IMR-90 (cell line): Measurements from ENCODE around the gene GRID1. TPM values are rescaled to one million over a fixed set of nuclear protein-coding genes. Genes with fewer than 3 reads are reported as not detected.

Source experiments
- ATAC-seq: fragments of 200-7000 bp; cut with Tn5 transposase; 2 replicates; pipeline ENCODE4 v1.9.1; 2020; ENCODE audit warnings: low read depth, mild to moderate bottlenecking, moderate library complexity
- BruUV-seq: library from RNA; stranded (reverse); fragments of 400-500 nt; replicated peaks from 2 replicates; lab custom pipeline; 2021; lab: Mats Ljungman, UMichigan
- CTCF ChIA-PET: fragments of 300-600 bp; formaldehyde crosslinking; extraction: SDS; loops from one replicate; lab custom pipeline; 2021; ENCODE audit warnings: antibody characterized with exemption; lab: Yijun Ruan, JAX
- POLR2A ChIA-PET: fragments of 300-600 bp; sonication (Branson Sonifier 250); formaldehyde crosslinking; loops from one replicate; lab custom pipeline; 2022; ENCODE audit warnings: antibody characterized with exemption; ENCODE audit not compliant: unreplicated experiment; lab: Charles Lee
- DNase-seq: peaks from one replicate; pipeline ENCODE4 v3.0.0; 2013
- H2AFZ ChIP-seq: replicated peaks from 2 replicates; pipeline ENCODE3; 2013; ENCODE audit warnings: low read length, mild to moderate bottlenecking; ENCODE audit not compliant: poor library complexity
- H2AK5ac ChIP-seq: 2 replicates; pipeline ENCODE4 v1.6.1; 2013; ENCODE audit warnings: low read depth, low read length, inconsistent platforms
- H2AK9ac ChIP-seq: replicated peaks from 2 replicates; pipeline ENCODE3; 2013; ENCODE audit warnings: mild to moderate bottlenecking, low read depth, low read length, moderate library complexity; ENCODE audit not compliant: poor library complexity
- H2BK120ac ChIP-seq: 2 replicates; pipeline ENCODE4 v1.6.1; 2013; ENCODE audit warnings: low read depth, low read length, inconsistent platforms
- H2BK15ac ChIP-seq: 3 replicates; pipeline ENCODE4 v1.6.1; 2013; ENCODE audit warnings: low read depth, low read length, inconsistent platforms
- H2BK20ac ChIP-seq: 2 replicates; pipeline ENCODE4 v1.6.1; 2013; ENCODE audit warnings: low read depth, mild to moderate bottlenecking, inconsistent platforms, low read length, moderate library complexity
- H2BK5ac ChIP-seq: 2 replicates; pipeline ENCODE4 v1.6.1; 2013; ENCODE audit warnings: mild to moderate bottlenecking, low read depth, low read length, inconsistent platforms; ENCODE audit not compliant: poor library complexity, severe bottlenecking
- H3K14ac ChIP-seq: replicated peaks from 2 replicates; pipeline ENCODE4 v1.6.1; 2013; ENCODE audit warnings: low read depth, low read length, inconsistent platforms
- H3K18ac ChIP-seq: 2 replicates; pipeline ENCODE4 v1.6.1; 2013; ENCODE audit warnings: low read depth, low read length, control low read depth
- H3K23ac ChIP-seq: 2 replicates; pipeline ENCODE4 v1.6.1; 2013; ENCODE audit warnings: low read depth, low read length, inconsistent platforms
- H3K27ac ChIP-seq: 2 replicates; pipeline ENCODE4 v1.5.1; 2013; ENCODE audit warnings: mild to moderate bottlenecking, control low read depth, low read length; ENCODE audit not compliant: insufficient read depth
- H3K27me3 ChIP-seq: 2 replicates; pipeline ENCODE4 v1.6.1; 2013; ENCODE audit warnings: low read length; ENCODE audit not compliant: control insufficient read depth, insufficient read depth
- H3K36me3 ChIP-seq: 2 replicates; pipeline ENCODE4 v1.6.1; 2013; ENCODE audit warnings: low read length, mixed read lengths; ENCODE audit not compliant: control insufficient read depth, insufficient read depth
- H3K4ac ChIP-seq: 2 replicates; pipeline ENCODE4 v1.6.1; 2013; ENCODE audit warnings: low read depth, low read length, inconsistent platforms
- H3K4me1 ChIP-seq: 2 replicates; pipeline ENCODE4 v1.6.1; 2013; ENCODE audit warnings: low read length, mixed read lengths; ENCODE audit not compliant: control insufficient read depth, insufficient read depth
- H3K4me2 ChIP-seq: 2 replicates; pipeline ENCODE4 v1.6.1; 2013; ENCODE audit warnings: low read depth, mild to moderate bottlenecking, control low read depth, low read length, moderate library complexity
- H3K4me3 ChIP-seq: 2 replicates; pipeline ENCODE4 v1.5.1; 2013; ENCODE audit warnings: low read depth, mild to moderate bottlenecking, control low read depth, low read length, moderate library complexity; ENCODE audit not compliant: insufficient read depth
- H3K56ac ChIP-seq: 2 replicates; pipeline ENCODE4 v1.6.1; 2013; ENCODE audit warnings: low read length, inconsistent platforms; ENCODE audit not compliant: insufficient read depth; ENCODE audit errors: extremely low read depth
- H3K79me1 ChIP-seq, 2 experiments: 2 replicates each; pipeline ENCODE4 v1.6.1; 2013; ENCODE audit warnings: low read length in 2 of 2, inconsistent platforms in 1 of 2, low read depth in 1 of 2
- H3K9ac ChIP-seq: 2 replicates; pipeline ENCODE4 v1.6.1; 2013; ENCODE audit warnings: low read depth, low read length, control low read depth
- H3K9me1 ChIP-seq: 2 replicates; pipeline ENCODE4 v1.6.1; 2013; ENCODE audit warnings: low read length, inconsistent platforms; ENCODE audit not compliant: insufficient read depth
- H3K9me3 ChIP-seq: 2 replicates; pipeline ENCODE4 v1.6.1; 2013; ENCODE audit warnings: low read length; ENCODE audit not compliant: control insufficient read depth, insufficient read depth
- H4K20me1 ChIP-seq: 2 replicates; pipeline ENCODE4 v1.6.1; 2013; ENCODE audit warnings: low read length, inconsistent platforms; ENCODE audit not compliant: insufficient read depth
- H4K5ac ChIP-seq: 2 replicates; pipeline ENCODE4 v1.6.1; 2013; ENCODE audit warnings: mild to moderate bottlenecking, low read depth, low read length, control low read depth
- H4K8ac ChIP-seq, 2 experiments: 2 replicates each; pipeline ENCODE4 v1.6.1; 2013; ENCODE audit warnings: low read depth in 2 of 2, low read length in 2 of 2, control low read depth in 1 of 2, inconsistent platforms in 1 of 2
- H4K91ac ChIP-seq: 2 replicates; pipeline ENCODE4 v1.6.1; 2013; ENCODE audit warnings: low read depth, low read length, inconsistent platforms; ENCODE audit not compliant: insufficient read depth
- MAZ ChIP-seq: IDR thresholded peaks from 2 replicates; pipeline ENCODE4 v1.6.1; 2012; ENCODE audit warnings: low read depth, mild to moderate bottlenecking, low read length, improper control_type of control experiment, moderate library complexity, borderline replicate concordance
- MXI1 ChIP-seq: IDR thresholded peaks from 2 replicates; pipeline ENCODE4 v1.6.1; 2012; ENCODE audit warnings: low read depth, mild to moderate bottlenecking, low read length, moderate library complexity, borderline replicate concordance
- dilution Hi-C: fragments of 300-500 bp; cut with HindIII; formaldehyde crosslinking; loops from one replicate; pipeline ENCODE4 v1.14.3; 2018; ENCODE audit warnings: low sequenced_read_pairs; ENCODE audit not compliant: unreplicated experiment
- in situ Hi-C: fragments of 300-500 bp; cut with MboI; formaldehyde crosslinking; loops from 3 replicates; pipeline ENCODE4 v1.14.3; 2019; ENCODE audit warnings: low sequenced_read_pairs, inconsistent platforms, mixed read lengths
- intact Hi-C: fragments of 100-400 bp; cut with micrococcal nuclease; formaldehyde crosslinking; loops from 2 replicates; pipeline ENCODE4 v1.10.0; 2022
- polyA plus RNA-seq, 3 experiments: library from polyadenylated mRNA; depleted of rRNA; stranded (reverse); fragments of >200 nt; gene quantifications; 2 replicates each; pipeline ENCODE4 v1.2.3, GENCODE V29; 2012; ENCODE audit warnings: low replicate concordance in 1 of 3
- total RNA-seq: library from RNA; depleted of rRNA; stranded (reverse); fragments of >200 nt; gene quantifications from 2 replicates; pipeline ENCODE4 v1.2.3, GENCODE V29; 2012
- TF ChIP-seq, protein P1 (sequence below): conservative IDR thresholded peaks from 2 replicates; pipeline ENCODE4 v1.5.1; 2012; ENCODE audit warnings: mild to moderate bottlenecking, low read depth, low read length, improper control_type of control experiment

Gene GRID1
- total and polyA plus RNA-seq, 2 of the 4 experiments (the other 2 are of a cell fraction), result not detected

DNA sequence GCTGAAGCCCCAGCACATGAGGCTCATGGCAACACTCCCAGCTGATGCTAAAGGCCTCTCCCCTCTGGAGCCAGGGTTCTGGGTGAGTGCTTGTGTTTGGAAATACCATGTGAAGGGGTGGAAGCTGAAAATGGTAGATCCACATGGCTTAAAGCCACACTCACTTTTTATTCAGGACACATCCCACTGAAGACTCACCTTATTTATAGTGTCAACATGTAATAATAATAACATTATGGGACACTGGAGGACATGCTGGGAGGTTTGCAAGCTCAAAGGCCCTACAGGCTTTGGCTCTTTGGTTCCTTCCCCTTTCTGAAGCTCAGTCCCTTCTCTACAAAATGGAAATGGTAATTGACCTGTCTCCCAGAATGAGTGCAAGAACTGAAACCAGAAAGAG, 318.0 kb downstream of the GRID1 start:
- dilution Hi-C loops, result no loop called here
- in situ Hi-C loops, result no loop called here
- BruUV-seq, result no TSS peak

More for the DNA sequence above, 318.0 kb downstream of the GRID1 start:
- no peak overlapping the region for H2BK20ac ChIP-seq
- H4K8ac ChIP-seq, result no peak overlapping the region
- H2BK15ac ChIP-seq, result no peak overlapping the region
- H3K9me1 ChIP-seq, result no peaks in the 10 kb centered on the region
- H3K4me1 ChIP-seq, result no peaks in the 10 kb centered on the region
- no peaks in the 10 kb centered on the region for H4K20me1 ChIP-seq
- no peak overlapping the region for H2BK5ac ChIP-seq
- peaks cover 7% of the 10 kb centered on the region for H3K9me3 ChIP-seq
- H3K23ac ChIP-seq, result no peak overlapping the region
- no peak overlapping the region for H3K18ac ChIP-seq
- no peak overlapping the region for H2AK5ac ChIP-seq
- POLR2A ChIA-PET, result no interaction called here
- intact Hi-C loops, result no loop called here
- H3K79me1 ChIP-seq, result no peaks in the 10 kb centered on the region
- H3K4me3 ChIP-seq, result no peak overlapping the region
- no peak for ATAC-seq
- no peak overlapping the region for H2AK9ac ChIP-seq
- TF ChIP-seq MAZ (no peak), MXI1 (no peak)
- TF ChIP-seq, protein P1, sequence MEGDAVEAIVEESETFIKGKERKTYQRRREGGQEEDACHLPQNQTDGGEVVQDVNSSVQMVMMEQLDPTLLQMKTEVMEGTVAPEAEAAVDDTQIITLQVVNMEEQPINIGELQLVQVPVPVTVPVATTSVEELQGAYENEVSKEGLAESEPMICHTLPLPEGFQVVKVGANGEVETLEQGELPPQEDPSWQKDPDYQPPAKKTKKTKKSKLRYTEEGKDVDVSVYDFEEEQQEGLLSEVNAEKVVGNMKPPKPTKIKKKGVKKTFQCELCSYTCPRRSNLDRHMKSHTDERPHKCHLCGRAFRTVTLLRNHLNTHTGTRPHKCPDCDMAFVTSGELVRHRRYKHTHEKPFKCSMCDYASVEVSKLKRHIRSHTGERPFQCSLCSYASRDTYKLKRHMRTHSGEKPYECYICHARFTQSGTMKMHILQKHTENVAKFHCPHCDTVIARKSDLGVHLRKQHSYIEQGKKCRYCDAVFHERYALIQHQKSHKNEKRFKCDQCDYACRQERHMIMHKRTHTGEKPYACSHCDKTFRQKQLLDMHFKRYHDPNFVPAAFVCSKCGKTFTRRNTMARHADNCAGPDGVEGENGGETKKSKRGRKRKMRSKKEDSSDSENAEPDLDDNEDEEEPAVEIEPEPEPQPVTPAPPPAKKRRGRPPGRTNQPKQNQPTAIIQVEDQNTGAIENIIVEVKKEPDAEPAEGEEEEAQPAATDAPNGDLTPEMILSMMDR, result no peak
- no peak overlapping the region for H2BK120ac ChIP-seq
- H3K4ac ChIP-seq, result no peak overlapping the region
- no peak overlapping the region for H3K27ac ChIP-seq
- CTCF ChIA-PET, result no interaction called here
- DNase-seq, result no peak
- no peak overlapping the region for H4K91ac ChIP-seq
- no peak overlapping the region for H3K14ac ChIP-seq
- H4K5ac ChIP-seq, result no peak overlapping the region
- H3K56ac ChIP-seq, result no peak overlapping the region
- no peak overlapping the region for H3K9ac ChIP-seq
- no peak overlapping the region for H2AFZ ChIP-seq
- H3K4me2 ChIP-seq, result no peak overlapping the region
- H3K27me3 ChIP-seq, result no peaks in the 10 kb centered on the region
- H3K36me3 ChIP-seq, result no peaks in the 10 kb centered on the region
